ENCODE measurements around the gene POLR3K.

- TF ChIP-seq CTCF (IDR thresholded peaks at IDR 0.05) (no peak), EZH2phosphoT487 (IDR thresholded peaks at IDR 0.05) (no peak)
Observed at GRCh38 chr16:42691-43090, 10.7 kb downstream of the POLR3K start.

Measured in neural progenitor cell (in vitro differentiated cells).